ENCODE data around the gene ZNF493.

The ZNF493 gene

DNA sequence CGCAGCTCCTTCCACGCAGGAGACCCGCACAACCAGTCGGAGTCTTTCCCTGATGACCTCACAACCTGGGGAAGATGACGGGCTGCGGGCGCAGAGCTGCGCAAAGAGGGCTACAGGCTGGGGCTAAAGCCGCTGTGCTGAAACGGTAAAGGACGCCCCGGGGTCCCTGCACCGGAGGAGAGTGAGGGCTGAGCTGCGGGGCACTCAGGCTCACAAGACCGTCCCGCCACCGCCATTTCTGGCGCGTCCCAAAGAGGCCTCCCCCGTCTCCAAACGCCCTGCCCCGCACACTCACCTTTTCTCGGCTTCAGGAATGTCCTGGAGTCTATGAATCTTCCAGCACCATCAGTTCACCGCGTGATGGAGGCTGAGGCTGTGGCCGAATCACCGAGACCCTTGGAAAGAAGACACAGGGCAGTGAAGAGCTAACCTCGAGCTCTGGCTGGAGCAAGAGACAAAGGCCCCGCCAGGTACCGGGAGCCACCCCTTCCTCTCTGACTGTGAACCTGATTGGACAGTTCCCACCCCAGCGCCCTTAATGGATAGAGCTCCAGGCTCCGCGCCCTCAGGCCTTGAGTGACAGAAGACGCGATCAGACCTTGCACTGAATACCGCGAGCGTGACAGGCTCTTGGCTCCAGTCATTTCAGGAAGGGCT is 66.6 kb downstream of the ZNF493 start:
- peak; percentile 42 for DNase-seq

DNA sequence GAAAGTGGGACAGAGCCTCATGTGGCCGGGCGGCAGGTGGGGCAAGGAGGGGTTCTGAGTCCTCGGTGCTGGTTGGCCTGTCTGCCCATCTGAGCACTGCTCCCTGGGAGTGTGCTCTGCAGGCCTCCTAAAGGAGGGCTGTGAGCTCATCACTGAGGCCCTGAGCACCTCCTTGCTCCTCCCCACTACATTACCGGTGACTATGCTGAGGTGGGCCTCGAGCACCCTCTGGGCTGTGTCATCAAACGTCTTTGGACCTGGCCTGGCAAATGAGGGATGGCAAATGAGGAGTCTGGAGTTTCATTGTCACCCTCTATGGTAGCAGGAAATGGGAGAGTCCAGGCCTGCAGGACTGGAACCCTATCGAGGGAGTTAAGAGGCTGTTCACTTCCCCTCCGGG is 69.7 kb downstream of the ZNF493 start:
- no peak for DNase-seq

DNA sequence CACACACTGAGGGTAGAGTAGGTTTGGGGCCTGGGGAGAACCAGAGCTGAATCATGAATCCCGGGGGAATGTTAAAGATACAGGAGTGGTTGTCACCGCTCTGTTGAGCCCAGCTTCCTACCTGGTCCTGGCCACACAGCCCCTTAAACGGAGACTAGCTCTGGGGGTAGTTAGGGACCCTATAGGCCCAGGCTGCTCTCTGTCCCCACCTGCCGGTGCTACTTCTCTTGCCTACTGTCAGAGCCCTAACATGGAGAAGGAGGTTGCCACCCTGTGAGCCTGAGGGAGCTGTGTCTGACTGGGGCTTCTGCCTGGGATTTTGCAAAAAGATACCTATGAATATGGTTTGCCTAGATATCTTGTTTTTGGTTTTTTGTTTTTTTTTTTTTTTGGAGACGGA is 71.9 kb downstream of the ZNF493 start:
- no peak for DNase-seq

DNA sequence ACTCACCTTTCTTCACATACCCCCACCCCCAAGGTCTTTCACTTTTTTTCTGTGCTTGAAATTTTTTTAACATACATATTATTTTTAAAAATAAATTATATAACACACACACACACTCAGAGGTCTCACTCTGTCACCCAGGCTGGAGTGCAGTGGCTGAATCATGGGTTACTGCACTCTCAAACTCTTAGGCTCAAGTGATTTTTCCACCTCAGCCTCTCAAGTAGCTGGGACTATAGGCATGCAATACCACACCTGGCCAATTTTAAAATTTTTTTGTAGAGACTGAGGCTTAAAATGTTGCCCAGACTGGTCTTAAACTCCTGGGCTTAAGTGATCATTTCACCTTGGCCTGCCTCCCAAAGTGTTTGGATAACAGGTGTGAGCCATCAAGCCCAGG is 75.6 kb downstream of the ZNF493 start:
- no peak for DNase-seq

DNA sequence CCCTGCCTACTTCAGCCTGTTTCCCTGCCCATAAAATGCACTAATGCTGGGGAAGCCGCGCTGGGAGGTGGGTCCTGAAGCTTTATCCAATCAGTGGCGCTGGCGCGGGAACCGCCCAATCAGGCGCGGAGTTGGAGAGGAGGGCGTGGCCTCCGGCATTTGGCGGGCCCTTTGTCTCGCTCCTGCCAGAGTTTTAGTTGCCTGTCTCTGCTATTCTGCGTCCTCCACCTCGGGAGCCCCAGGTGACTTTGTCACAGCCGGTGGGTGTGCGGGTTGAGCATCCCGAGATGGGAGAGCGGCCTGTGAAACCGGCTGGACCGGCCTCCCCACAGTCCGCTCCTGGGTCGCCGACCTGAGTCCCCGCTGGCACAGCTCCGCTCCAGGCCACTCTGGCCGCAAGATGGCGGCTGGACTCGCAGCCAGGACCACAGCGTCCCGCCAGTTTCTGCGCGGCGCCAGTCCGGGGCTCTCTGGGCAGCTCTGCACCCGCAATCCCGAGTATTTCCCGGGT is 77.8 kb downstream of the ZNF493 start:
- peak; percentile 79 for DNase-seq

Measured in CD4-positive, alpha-beta T cell treated with Interleukin-21 for 1 hour (primary cell).